Mesendoderm (in vitro differentiated cells): ENCODE data around the gene CTRB2.

Source experiments
- DNase-seq: peaks from one replicate; pipeline ENCODE4 v3.0.0; 2013
- H2AK5ac ChIP-seq: 2 replicates; pipeline ENCODE4 v1.6.1; 2013; ENCODE audit warnings: low read length, inconsistent platforms
- H2BK120ac ChIP-seq: 2 replicates; pipeline ENCODE4 v1.6.1; 2013; ENCODE audit warnings: low read depth, mild to moderate bottlenecking, low read length, moderate library complexity, mixed read lengths
- H2BK15ac ChIP-seq: replicated peaks from 2 replicates; pipeline ENCODE4 v1.6.1; 2013; ENCODE audit warnings: low read depth, mild to moderate bottlenecking, moderate library complexity
- H2BK5ac ChIP-seq: 2 replicates; pipeline ENCODE4 v1.6.1; 2013; ENCODE audit warnings: low read length, inconsistent platforms
- H3K18ac ChIP-seq: 2 replicates; pipeline ENCODE4 v1.6.1; 2013; ENCODE audit warnings: mild to moderate bottlenecking, low read length, mixed read lengths
- H3K23ac ChIP-seq: one replicate; pipeline ENCODE4 v1.6.1; 2013; ENCODE audit warnings: low read length
- H3K27ac ChIP-seq: 2 replicates; pipeline ENCODE4 v1.5.1; 2013; ENCODE audit warnings: low read depth, mild to moderate bottlenecking, inconsistent platforms, low read length, moderate library complexity
- H3K27me3 ChIP-seq: 2 replicates; pipeline ENCODE4 v1.6.1; 2013; ENCODE audit warnings: low read length, control low read depth, mild to moderate bottlenecking, inconsistent platforms; ENCODE audit not compliant: insufficient read depth, poor library complexity
- H3K36me3 ChIP-seq: 2 replicates; pipeline ENCODE4 v1.6.1; 2013; ENCODE audit warnings: low read length, inconsistent platforms; ENCODE audit not compliant: control insufficient read depth, insufficient read depth
- H3K4ac ChIP-seq: one replicate; pipeline ENCODE4 v1.6.1; 2013; ENCODE audit warnings: low read depth, mild to moderate bottlenecking, low read length, moderate library complexity
- H3K4me1 ChIP-seq: 2 replicates; pipeline ENCODE4 v1.6.1; 2013; ENCODE audit warnings: low read depth, low read length, inconsistent platforms; ENCODE audit not compliant: control insufficient read depth
- H3K4me2 ChIP-seq: 2 replicates; pipeline ENCODE4 v1.6.1; 2013; ENCODE audit warnings: low read length
- H3K4me3 ChIP-seq: 2 replicates; pipeline ENCODE4 v1.5.1; 2013; ENCODE audit warnings: mild to moderate bottlenecking, low read length
- H3K56ac ChIP-seq: one replicate; pipeline ENCODE4 v1.6.1; 2013; ENCODE audit warnings: low read length
- H3K79me1 ChIP-seq: 2 replicates; pipeline ENCODE4 v1.6.1; 2013; ENCODE audit warnings: low read length, inconsistent platforms
- H3K79me2 ChIP-seq: 2 replicates; pipeline ENCODE4 v1.6.1; 2013; ENCODE audit warnings: mild to moderate bottlenecking, low read length; ENCODE audit not compliant: control insufficient read depth, insufficient read depth
- H3K9ac ChIP-seq: 2 replicates; pipeline ENCODE4 v1.6.1; 2013; ENCODE audit warnings: low read length, inconsistent platforms
- H4K5ac ChIP-seq: one replicate; pipeline ENCODE4 v1.6.1; 2013; ENCODE audit warnings: low read length
- H4K8ac ChIP-seq: one replicate; pipeline ENCODE4 v1.6.1; 2013; ENCODE audit warnings: low read depth, mild to moderate bottlenecking, control low read depth, low read length, moderate library complexity
- WGBS: extraction: QIAGEN DNeasy Blood & Tissue Kit; methylation state at CpG from one replicate; pipeline ENCODE4 v1.1.7; 2013; ENCODE audit warnings: low lambda C conversion rate, missing lambda C conversion rate; ENCODE audit not compliant: insufficient coverage; ENCODE audit errors: extremely low coverage; 5-methylcytosine and 5-hydroxymethylcytosine counted together

CTRB2 gene

GRCh38 chr16:75196836-75197235, 10.1 kb downstream of the CTRB2 start:
- H3K79me2 ChIP-seq = no peaks in the 10 kb centered on the region
- DNase-seq = no peak
- H3K4me3 ChIP-seq = no peak overlapping the region
- no peak overlapping the region for H3K18ac ChIP-seq
- no peak overlapping the region for H2BK120ac ChIP-seq
- peaks cover 4% of the 10 kb centered on the region for H3K4me1 ChIP-seq
- no peak overlapping the region for H3K4me2 ChIP-seq
- H4K5ac ChIP-seq = no peak overlapping the region
- H3K27me3 ChIP-seq = no peaks in the 10 kb centered on the region
- no peak overlapping the region for H3K56ac ChIP-seq
- H3K23ac ChIP-seq = no peak overlapping the region
- no peak overlapping the region for H2BK15ac ChIP-seq
- no peak overlapping the region for H3K9ac ChIP-seq
- H3K4ac ChIP-seq = no peak overlapping the region
- no peaks in the 10 kb centered on the region for H3K36me3 ChIP-seq
- H2AK5ac ChIP-seq = no peak overlapping the region
- H3K27ac ChIP-seq = no peak overlapping the region
- no peak overlapping the region for H2BK5ac ChIP-seq
- no peaks in the 10 kb centered on the region for H3K79me1 ChIP-seq
- no peak overlapping the region for H4K8ac ChIP-seq
- no CpG with 5 or more reads among the region's 9 CpGs for WGBS

DNA sequence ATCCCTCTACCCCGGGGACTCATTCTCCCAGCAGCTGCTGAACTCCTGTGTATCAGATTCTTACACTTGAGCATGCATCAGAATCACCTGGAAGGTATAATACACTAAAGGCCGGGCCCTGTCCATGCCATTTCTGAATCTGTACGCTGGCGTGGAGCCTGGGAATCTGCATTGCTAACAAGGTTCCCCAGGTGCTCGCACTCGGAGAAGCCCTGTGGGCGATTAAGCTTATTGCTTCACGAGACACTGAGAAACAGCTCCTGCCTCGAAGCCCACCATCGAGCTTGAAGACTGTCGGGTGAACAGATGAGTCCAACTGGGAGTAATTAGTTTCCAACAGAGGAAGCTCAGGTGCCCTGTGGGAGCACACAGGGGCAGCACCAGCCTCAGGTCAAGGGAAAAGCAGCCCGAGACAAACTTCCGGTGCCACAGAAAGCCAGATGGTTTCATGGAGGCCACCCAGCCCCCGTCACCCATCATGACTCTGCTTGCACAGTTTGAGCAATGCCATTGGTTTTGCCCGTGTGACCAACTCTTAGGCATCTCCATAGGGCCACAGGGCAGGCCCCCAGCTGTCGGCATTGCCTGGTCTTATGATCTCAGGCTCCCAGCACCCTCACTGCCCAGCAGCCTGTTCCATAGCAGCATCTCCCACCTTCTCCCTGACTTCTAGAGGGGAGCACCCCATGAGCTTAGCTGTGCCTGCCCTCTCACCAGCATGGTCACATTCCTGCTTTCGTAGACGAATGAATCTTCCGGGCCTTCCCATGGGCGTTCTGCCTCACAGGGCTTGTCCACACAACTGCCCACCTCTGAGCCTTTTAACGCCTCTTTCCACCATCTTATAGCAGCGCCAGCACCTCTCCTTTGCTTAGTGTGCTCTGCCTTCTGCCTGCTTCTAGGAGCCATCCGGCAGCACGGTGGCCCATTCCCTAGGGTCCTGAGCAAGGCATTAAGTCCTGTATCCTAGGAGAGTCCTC, 10.9 kb downstream of the CTRB2 start:
- Histone ChIP-seq H3K79me2 (no peaks in the 10 kb centered on the region), H3K4me3 (no peak overlapping the region), H3K4me2 (no peak overlapping the region), H3K36me3 (no peaks in the 10 kb centered on the region), H3K27ac (no peak overlapping the region), H3K18ac (no peak overlapping the region), H3K23ac (no peak overlapping the region), H4K8ac (no peak overlapping the region), H3K4me1 (peaks cover 4% of the 10 kb centered on the region), H3K4ac (no peak overlapping the region), H2BK120ac (no peak overlapping the region), H3K27me3 (no peaks in the 10 kb centered on the region), H4K5ac (no peak overlapping the region), H2AK5ac (no peak overlapping the region), H2BK5ac (no peak overlapping the region), H3K79me1 (no peaks in the 10 kb centered on the region), H3K56ac (no peak overlapping the region), H3K9ac (no peak overlapping the region), H2BK15ac (no peak overlapping the region)
- DNase-seq = no peak
- no CpG with 5 or more reads among the region's 24 CpGs for WGBS

- Histone ChIP-seq H2AK5ac (no peak overlapping the region), H3K27me3 (no peaks in the 10 kb centered on the region), H2BK15ac (no peak overlapping the region), H3K79me2 (no peaks in the 10 kb centered on the region), H3K27ac (no peak overlapping the region), H2BK5ac (no peak overlapping the region), H3K23ac (no peak overlapping the region), H3K56ac (no peak overlapping the region), H4K5ac (no peak overlapping the region), H2BK120ac (no peak overlapping the region), H3K36me3 (no peaks in the 10 kb centered on the region), H3K79me1 (no peaks in the 10 kb centered on the region), H3K4ac (no peak overlapping the region), H3K4me2 (no peak overlapping the region), H3K9ac (no peak overlapping the region), H4K8ac (no peak overlapping the region), H3K18ac (no peak overlapping the region), H3K4me1 (peaks cover 4% of the 10 kb centered on the region), H3K4me3 (no peak overlapping the region)
- WGBS = no CpG with 5 or more reads among the region's 10 CpGs
- no peak for DNase-seq
Measured at GRCh38 chr16:75193730-75194444, 13.1 kb downstream of the CTRB2 start.

- Histone ChIP-seq H3K79me1 (no peaks in the 10 kb centered on the region), H3K9ac (no peak overlapping the region), H3K4ac (no peak overlapping the region), H4K5ac (no peak overlapping the region), H3K27ac (no peak overlapping the region), H4K8ac (no peak overlapping the region), H3K27me3 (no peaks in the 10 kb centered on the region), H2BK120ac (no peak overlapping the region), H2BK5ac (no peak overlapping the region), H2AK5ac (no peak overlapping the region), H3K18ac (no peak overlapping the region), H2BK15ac (no peak overlapping the region), H3K56ac (no peak overlapping the region), H3K4me2 (no peak overlapping the region), H3K23ac (no peak overlapping the region), H3K79me2 (no peaks in the 10 kb centered on the region), H3K4me3 (no peak overlapping the region), H3K4me1 (peaks cover 4% of the 10 kb centered on the region), H3K36me3 (no peaks in the 10 kb centered on the region)
- no peak for DNase-seq
- no CpG with 5 or more reads among the region's 4 CpGs for WGBS
Measured at GRCh38 chr16:75193265-75193650, 13.7 kb downstream of the CTRB2 start.

GRCh38 chr16:75192606-75193264, 14.2 kb downstream of the CTRB2 start:
- DNase-seq = no peak
- no peaks in the 10 kb centered on the region for H3K79me2 ChIP-seq

More at GRCh38 chr16:75192606-75193264, 14.2 kb downstream of the CTRB2 start:
- Histone ChIP-seq H3K9ac (no peak overlapping the region), H2AK5ac (no peak overlapping the region), H3K4me1 (no peaks in the 10 kb centered on the region), H4K8ac (no peak overlapping the region), H3K79me1 (no peaks in the 10 kb centered on the region), H3K4ac (no peak overlapping the region), H4K5ac (no peak overlapping the region), H3K4me2 (no peak overlapping the region), H2BK5ac (no peak overlapping the region), H3K27ac (no peak overlapping the region), H3K4me3 (no peak overlapping the region), H3K18ac (no peak overlapping the region), H2BK120ac (no peak overlapping the region), H3K56ac (no peak overlapping the region), H2BK15ac (no peak overlapping the region), H3K23ac (no peak overlapping the region), H3K27me3 (no peaks in the 10 kb centered on the region), H3K36me3 (no peaks in the 10 kb centered on the region)
- WGBS = no CpG with 5 or more reads among the region's 21 CpGs
